C1 segment of cervical spinal cord (tissue), 14 donors: ENCODE results near the gene AFP.

ENCODE experiments used
- DNase-seq, 14 donors: peaks; one replicate each; lab custom pipeline; 2025; lab: John Stamatoyannopoulos, UW

The AFP gene

GRCh38 chr4:73438048-73438447, 2.0 kb downstream of the AFP start:
- no peak for DNase-seq

DNA sequence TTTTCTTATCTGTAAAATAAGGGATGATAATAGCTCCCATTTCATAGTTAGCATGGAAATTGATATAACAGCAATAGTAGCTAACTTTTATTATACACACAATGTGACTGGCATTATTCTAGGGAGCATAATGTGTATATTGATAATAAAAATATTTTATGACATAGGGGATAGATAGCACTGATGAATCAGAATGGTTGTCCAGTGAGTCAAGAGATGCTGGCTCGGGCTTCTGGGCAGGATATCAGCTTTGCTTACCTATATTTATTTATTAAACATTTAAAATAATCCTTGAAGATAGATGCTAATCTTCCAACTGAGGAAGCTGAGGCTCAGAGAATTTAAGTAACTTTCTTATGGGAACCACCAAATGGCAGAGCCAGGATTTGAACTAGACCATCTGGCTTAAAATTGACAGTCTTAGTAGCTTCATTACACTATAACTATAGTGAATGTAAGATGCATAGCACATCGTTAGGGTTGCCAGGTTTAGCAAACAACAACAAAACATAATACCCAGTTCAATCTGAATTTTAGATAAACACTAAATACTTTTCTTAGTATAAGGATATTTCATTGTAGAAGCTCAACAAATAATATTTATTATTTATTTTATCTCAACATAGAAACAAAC, 2.7 kb downstream of the AFP start:
- DNase-seq: no peak

GRCh38 chr4:73439445-73439844, 3.4 kb downstream of the AFP start:
- no peak for DNase-seq

DNA sequence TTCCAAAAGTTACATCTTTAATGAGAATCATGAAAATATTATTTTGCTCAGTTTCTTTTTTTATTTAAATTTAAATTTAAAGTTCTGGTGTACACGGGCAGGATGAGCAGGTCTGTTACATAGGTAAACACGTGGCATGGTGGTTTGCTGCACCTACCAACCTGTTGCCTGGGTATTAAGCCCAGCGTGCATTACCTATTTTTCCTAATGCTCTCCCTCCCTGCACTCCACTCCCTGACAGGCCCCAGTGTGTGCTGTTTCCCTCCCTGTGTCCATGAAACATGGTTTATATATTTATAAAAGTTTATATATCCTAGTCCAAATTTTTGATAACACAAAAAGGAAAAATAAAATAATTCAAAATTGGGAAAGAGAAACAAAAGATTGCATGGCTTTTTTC, 4.0 kb downstream of the AFP start:
- no peak for DNase-seq

DNA sequence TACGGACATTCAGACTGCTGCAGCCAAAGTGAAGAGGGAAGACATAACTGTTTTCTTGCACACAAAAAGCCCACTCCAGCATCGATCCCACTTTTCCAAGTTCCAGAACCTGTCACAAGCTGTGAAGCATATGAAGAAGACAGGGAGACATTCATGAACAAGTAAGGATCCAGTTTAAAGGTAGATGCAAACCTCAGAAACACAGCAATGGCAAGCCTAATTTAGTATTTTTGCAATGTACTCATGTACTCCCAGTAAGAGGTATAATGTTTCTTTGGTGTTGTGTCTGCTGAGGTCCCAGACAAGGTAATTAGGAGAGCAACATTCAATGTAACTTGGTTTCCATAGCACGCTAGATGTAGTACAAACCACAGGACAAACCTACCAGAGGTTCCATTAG, 4.6 kb downstream of the AFP start:
- DNase-seq: no peak

DNA sequence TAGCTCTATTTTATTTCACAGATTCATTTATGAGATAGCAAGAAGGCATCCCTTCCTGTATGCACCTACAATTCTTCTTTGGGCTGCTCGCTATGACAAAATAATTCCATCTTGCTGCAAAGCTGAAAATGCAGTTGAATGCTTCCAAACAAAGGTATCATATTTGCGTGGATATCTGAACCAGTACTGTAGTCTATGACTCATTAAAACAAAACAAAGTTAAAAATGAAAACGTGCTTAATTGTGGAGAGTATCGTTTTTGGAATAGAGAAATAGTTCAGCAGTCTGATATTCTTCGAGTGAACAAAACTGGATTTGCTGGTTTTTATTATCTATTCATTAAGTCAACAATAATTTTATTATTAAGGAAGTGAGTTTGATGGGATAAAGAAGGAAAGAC, 6.3 kb downstream of the AFP start:
- no peak for DNase-seq

DNA sequence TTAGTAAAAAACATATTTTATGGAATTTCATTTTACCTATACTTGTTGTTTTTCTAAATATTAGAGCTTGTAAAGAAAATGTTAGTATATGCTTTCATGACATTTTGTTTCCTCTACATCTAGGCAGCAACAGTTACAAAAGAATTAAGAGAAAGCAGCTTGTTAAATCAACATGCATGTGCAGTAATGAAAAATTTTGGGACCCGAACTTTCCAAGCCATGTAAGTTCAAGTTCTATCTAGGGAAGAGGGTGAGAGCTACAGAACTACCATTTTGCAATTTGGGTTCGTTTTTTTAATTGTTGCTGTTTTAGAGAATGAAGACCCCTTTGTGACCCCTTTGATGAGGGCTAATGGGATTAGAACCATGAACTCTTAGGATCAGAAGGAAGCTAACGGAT, 7.2 kb downstream of the AFP start:
- DNase-seq: no peak

DNA sequence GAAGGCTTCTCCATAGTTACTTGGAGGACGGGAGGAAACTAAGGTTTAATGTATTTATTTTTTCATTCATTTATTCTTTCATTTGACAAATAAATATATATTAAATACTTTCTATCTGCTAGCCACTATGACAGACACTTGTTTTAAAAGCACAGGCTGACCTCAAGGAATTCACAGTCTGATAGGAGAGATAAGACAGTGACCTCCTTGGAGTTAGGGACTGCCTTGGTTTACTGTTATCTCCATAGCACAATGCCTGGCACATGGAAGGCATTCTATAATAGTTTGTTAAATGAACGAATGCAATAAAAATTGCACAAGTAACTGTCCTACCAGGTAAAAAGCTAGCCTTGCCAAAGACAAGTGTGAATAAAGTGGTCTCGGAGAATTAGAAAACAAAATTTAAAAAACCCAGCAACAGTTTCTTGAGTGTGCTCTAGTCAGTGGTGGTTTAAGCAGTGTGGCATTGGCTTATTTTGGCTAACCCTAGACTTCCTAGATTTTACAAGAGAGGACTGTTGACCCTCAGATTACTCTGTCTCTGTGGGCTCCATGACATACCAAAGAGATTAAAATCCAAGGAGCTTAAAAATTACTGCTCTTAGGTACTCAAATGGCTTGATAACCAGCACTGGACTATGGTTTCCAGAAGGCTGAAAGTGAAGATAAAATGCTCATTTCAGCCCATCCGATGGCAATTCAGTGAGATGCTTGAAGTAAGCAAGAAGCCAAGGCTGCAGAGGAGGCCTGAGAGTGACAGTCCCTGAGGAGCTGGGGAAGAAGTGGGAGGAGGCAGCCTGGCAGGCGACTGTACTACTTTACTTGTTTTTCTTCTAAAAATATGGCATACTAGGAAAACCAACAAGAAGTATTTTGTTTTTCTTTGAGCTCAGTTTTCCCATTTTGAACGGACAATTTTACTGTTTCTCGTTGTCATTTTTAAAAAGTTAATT, 9.6 kb downstream of the AFP start:
- DNase-seq: no peak

DNA sequence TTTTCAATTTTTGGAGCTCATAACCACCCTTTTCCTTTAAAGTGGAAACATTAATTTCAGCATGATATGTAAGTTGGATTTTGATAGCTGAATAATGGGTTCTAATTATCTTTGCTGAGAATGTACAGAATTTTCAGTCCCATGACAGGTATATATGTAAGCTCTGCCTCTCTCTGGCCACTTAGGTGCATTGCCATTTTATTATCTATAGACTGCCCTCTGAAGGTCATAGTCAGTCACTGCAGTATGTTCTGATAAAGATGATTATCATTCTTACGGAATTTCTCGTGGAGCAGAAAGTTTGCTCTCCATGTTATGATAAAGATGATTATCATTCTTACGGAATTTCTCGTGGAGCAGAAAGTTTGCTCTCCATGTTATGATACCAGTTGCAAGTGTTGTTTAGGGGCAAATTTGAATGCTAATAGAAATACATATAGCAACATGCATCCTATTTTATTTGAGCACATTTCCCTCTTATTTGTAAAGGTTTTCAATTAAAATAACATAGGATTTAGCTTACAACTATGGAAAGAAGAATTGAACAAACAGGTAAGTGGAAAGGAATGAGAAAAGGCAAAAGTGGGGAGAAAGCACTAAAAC, 10.4 kb downstream of the AFP start:
- no peak for DNase-seq

- no peak for DNase-seq
These were observed 11.7 kb downstream of the AFP start for GRCh38 chr4:73447671-73448070.

GRCh38 chr4:73448448-73449203, 12.6 kb downstream of the AFP start:
- DNase-seq: no peak

DNA sequence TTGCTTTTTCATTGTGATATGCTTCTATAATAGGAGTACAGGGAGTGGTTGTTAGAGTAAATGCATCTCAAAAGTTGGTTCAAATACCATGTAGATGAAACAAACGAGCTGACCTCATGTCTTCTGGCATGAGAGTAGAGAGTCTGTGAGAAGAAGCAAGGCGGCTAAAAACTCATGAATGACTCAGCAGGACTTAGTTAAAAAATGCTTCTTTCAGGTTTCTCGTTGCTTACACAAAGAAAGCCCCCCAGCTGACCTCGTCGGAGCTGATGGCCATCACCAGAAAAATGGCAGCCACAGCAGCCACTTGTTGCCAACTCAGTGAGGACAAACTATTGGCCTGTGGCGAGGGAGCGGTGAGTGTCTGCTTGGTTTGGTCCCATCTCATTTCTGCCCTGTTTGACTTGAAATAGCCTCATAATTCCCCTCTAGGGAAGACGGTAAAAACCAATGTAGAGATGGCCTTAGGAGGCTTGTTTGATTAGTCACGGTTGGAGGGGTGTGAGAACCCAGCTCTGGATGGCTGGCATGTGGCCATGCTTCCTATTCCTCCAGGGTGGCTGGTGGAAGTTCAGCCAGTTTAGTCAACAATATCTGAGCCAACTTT, 14.5 kb downstream of the AFP start:
- DNase-seq: peak in 1 of 14 donors; percentile 12

DNA sequence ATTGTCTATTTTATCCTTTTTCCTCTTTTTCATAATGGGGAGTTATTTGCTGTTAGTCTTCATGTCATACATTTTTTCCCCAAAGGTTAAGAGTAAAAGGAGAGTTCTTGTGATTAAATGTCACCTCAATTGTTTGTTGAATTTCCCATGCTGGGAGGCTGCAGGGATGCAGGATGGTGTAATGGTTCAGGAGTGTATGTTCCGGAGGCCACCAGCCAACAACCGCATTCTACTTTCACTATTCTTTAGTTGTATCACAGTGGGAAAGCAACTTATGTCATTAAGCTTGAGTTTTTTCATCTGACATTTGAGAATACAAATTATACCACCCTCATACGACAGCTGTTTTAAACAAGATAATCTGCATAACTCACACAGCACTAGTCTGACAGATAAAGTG, 15.4 kb downstream of the AFP start:
- no peak for DNase-seq

- peak in 1 of 14 donors; percentile 28 for DNase-seq
These were observed 16.1 kb downstream of the AFP start for GRCh38 chr4:73451981-73452747.

DNA sequence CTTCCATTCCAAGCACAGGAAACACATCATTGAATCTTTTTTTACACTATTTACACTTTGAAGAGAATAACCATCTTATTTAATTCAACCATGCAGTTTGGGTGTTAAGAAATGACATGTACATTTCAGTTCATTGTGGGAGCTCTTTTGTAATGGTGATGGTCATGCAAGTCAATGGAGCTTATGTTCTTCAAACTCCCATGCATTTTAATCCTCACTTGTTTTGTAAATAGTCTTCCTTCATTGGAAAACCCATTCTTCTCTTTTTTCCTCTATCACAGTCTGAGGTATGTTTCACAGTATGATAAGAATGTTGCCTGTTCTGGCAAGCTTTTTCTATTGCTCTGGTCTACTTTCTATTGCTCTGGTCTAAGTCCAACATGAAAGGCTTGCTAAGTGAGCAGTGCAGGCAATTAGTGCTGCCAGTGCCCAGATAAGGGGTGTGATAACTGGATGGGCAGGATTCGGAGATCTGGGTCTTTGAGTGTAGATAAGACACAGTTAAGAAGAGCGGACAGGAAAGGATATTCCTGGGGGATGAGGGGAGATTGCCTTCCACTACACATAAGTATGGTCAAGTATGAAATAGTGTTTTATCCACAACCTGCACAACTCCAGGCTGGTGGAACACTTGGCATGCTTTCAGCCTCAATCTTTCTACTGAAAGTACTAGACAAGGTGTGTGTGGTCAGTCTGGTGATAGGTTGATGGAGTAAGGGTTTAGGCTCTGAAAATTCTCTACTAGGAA, 17.1 kb downstream of the AFP start:
- no peak for DNase-seq

DNA sequence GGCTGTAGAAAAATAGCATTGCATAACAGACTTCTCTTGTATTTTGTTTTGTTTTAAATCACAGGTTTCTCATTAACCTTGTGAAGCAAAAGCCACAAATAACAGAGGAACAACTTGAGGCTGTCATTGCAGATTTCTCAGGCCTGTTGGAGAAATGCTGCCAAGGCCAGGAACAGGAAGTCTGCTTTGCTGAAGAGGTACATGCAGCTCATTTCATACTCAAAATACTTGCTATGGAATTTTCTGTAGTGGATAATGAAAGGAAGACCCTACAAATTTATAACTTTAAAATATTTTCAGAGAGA, 17.6 kb downstream of the AFP start:
- peak in 1 of 14 donors; percentile 2 for DNase-seq

DNA sequence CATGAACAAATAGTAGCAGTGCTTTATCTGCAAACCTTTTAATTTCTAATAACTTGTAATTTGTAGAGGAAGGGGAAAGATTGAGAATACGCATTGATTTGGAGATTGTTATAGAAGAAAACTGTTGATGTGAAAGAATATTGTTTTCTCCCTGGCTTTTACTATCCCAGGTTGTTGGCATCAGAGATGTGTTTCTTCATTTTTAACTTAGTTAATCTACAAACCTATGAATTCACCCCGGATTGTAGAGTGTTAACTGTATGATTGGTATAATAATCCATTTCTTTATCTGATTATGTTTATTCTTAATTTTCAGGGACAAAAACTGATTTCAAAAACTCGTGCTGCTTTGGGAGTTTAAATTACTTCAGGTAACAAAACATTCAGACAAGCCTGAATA, 18.9 kb downstream of the AFP start:
- DNase-seq: no peak

DNA sequence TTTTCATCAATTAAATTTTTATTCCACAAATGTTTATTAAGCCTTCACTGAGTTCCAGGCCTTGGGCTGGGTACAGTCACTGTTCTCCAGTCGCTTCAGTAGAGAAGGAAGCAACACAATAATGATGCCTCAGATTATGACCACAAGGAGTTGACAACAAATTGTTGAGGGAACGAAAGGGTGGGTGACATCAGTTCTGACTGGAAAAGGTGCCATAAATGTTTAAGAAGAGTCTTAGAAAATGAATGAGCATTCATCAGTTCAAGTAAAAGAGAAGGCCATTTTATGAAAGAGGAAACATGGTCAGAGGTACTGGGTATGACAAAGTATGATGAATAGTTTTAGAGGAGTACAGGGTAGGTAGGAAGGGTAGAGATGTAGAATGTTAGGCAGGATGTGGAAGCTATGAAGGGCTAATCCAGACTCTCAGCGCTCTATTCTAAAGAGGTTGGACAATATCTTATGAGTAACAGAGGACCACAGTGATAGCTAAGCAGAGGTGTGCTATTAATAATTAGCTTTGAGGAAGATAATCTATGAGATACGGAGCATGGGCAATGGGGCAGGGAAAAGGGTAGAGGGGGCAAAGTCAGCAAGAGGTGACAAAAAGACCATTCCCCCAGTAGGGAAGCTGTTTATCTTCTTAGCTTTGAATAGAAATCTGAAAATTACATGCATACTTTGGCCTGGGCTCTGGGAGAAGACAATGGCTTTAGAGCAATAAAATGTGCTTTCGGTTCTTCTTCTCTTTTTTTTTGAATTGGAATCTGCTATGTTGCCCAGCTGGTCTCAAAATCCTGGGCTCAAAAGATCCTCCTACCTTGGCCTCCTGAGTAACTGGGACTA, 20.4 kb downstream of the AFP start:
- DNase-seq: no peak
